ENCODE measurements around the gene ITGA11.

DNA sequence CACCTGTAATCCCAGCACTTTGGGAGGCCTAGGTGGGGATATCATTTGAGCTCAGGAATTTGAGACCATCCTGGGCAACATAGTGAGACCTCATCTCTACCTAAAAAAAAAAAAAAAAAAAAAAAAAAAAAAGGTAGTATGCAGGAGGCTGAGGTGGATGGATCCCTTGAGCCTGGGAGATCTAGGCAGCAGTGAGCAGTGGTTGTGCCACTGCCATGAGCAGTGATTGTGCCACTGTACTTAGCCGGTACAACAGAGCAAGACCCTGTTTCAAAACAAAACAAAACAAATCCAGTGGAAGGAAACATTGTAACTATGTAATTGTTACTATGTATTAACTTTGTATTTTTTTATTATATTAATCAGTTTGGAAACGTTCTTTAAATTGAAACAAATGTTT is 148.6 kb downstream of the ITGA11 start:
- TF ChIP-seq, protein P1, sequence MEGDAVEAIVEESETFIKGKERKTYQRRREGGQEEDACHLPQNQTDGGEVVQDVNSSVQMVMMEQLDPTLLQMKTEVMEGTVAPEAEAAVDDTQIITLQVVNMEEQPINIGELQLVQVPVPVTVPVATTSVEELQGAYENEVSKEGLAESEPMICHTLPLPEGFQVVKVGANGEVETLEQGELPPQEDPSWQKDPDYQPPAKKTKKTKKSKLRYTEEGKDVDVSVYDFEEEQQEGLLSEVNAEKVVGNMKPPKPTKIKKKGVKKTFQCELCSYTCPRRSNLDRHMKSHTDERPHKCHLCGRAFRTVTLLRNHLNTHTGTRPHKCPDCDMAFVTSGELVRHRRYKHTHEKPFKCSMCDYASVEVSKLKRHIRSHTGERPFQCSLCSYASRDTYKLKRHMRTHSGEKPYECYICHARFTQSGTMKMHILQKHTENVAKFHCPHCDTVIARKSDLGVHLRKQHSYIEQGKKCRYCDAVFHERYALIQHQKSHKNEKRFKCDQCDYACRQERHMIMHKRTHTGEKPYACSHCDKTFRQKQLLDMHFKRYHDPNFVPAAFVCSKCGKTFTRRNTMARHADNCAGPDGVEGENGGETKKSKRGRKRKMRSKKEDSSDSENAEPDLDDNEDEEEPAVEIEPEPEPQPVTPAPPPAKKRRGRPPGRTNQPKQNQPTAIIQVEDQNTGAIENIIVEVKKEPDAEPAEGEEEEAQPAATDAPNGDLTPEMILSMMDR (conservative IDR thresholded peaks at IDR 0.05; ENCODE audit: low read length), result no peak
- TF ChIP-seq EZH2phosphoT487 (IDR thresholded peaks at IDR 0.05; ENCODE audit: borderline replicate concordance, low read depth, low read length), result no peak
